Right hindlimb (tissue), 1 donor: ENCODE results near the gene HPX.

Source experiments
- DNase-seq: peaks from one replicate; pipeline ENCODE4 v3.0.0-alpha.2; 2018

The HPX gene

GRCh38 chr11:6458352-6459098, 17.7 kb upstream of the HPX start:
- DNase-seq, result no peak

DNA sequence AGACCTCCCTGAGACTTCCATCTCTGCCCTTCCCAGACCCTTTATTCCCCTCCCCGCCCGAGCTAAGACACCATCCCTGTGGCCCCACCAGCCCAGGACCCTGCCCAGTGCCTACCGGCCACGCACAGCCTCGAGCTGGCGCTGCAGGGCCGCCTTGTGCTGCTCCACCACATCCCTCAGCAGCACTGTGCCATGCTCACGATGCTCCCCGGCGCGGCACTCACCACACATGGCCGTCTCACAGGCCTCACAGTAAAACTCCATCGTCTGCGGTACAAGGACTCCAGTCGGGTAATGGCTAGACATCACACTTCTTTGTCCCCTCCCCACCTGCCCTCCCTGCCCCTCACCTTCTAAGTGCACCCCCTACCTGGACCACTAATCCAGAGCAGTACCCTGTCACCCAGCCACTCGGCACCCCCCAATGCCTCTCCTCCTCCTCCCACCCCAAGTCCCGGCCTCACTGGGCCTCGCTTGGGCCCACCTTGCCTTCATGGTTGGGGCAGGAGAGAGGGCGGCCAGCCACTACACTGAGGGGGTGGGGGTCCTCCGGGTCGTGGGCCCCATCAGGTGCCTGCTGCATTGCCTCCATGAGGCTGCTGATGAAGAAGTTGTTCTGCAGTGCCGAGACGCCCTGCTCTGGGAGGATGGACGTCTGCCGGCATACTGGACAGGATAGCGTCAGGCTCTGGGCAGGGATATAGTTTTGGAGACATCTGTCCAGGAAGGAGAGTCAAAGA, 17.0 kb upstream of the HPX start:
- DNase-seq, result no peak

- DNase-seq, result no peak
These were observed 15.7 kb upstream of the HPX start for GRCh38 chr11:6456361-6457073.

- DNase-seq, result no peak
These were observed 14.3 kb upstream of the HPX start for GRCh38 chr11:6455070-6455469.

DNA sequence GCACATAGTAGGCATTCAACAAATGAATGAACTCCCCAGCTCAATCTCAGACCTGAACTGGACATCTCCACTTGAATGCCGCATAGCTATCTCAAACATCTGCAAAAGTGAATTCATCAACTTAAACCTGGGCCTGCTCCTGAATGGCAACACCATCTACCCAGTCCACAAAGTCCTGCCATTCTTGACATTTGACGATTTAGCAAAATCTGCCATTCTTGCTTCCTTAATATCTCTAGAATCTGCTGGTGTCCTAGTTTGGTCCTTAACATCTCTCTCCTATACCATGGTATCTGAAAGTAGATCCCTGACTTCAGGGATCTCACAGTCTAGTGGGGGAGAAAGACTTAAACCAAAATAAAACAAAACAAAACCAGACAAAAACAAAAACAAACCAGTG, 12.4 kb upstream of the HPX start:
- DNase-seq, result no peak

- no peak for DNase-seq
These were observed 11.4 kb upstream of the HPX start for GRCh38 chr11:6452219-6452618.

- no peak for DNase-seq
These were observed 7.8 kb upstream of the HPX start for GRCh38 chr11:6448574-6448973.

DNA sequence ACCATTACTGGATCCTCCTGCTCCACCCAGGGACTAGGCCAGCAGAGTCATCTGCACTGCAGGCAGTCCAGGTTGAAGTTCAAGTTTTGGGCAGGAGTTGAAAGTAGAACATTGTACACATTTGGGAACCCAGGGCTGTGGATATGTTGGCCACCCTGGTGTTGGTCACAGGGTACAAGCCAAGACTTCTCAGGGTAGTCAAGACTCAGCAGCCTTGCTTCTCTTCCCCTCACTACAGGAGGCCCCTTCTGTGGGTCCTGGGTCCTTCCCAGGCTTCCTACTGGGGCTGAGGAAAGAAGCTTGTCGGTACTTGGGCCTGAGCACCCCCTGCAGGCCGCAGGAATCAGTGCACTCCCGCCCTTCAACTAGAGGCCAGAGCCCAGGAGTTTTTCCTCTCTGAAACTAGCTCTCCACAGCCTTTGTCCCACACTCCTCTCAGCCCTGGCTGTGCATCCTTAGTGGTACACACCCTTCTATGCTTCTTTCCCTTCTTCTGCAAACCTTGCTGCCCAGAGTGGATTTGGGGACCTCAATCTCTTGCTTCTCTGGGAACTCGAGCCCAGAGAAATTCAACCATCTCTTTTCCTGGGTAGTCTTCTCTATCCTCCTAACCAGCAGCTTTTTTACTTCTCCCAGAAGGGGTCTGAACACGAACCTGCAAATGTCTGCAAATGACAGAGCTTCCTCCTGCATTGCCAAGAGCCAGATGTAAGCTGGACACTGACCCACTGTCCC, 2.6 kb upstream of the HPX start:
- peak; percentile 45 for DNase-seq

DNA sequence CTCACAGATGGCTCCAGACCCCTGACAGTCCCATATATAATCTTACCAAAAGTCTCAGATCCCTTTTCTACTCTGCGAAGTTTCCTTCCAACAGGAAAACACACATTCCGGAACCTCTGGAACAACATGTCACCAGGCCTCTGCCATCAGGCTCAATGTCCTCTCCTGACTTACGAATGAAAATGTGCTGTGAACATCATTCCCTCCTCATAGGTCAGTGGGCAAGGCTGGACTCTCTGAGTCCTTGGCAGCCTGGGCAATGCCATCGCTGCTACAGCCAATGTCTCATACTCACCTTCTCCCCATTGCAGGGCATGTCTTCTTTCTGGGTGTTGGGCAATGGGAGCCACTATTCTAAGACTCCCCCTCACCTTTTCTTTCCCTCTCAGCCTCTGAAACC, 1.7 kb upstream of the HPX start:
- DNase-seq, result no peak

- DNase-seq, result peak; percentile 44
These were observed 1.7 kb downstream of the HPX start for GRCh38 chr11:6438979-6439571.

GRCh38 chr11:6437993-6438392, 2.8 kb downstream of the HPX start:
- DNase-seq, result no peak

- DNase-seq, result no peak
These were observed 3.4 kb downstream of the HPX start for GRCh38 chr11:6437423-6437822.

DNA sequence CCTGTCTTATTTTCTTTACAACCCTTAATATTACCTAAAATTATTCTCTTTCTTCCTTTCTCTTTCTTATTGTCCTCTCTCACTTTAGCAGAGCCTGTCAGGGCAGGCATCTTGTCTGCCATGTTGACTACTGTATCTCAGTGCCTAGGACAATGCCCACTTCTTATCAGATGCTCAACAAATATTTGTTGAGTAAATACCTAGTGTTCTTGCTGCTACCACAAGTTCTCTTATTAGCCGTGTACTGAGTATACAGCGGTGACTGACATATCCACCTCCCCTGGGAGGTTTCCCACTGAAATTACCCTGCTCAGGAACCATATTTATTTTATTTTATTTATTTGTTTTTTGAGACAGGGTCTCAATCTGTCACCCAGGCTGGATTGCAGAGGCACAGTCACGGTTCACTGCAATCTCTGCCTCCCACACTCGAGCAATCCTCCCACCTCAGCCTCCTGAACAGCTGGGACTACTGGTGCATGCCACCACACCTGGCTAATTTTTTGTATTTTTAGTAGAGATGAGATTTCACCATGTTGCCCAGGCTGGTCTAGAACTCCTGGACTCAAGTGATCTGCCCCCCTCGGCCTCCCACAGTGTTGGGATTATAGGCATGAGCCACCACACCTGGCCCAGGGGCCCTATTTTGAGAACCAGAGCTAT, 6.7 kb downstream of the HPX start:
- no peak for DNase-seq

DNA sequence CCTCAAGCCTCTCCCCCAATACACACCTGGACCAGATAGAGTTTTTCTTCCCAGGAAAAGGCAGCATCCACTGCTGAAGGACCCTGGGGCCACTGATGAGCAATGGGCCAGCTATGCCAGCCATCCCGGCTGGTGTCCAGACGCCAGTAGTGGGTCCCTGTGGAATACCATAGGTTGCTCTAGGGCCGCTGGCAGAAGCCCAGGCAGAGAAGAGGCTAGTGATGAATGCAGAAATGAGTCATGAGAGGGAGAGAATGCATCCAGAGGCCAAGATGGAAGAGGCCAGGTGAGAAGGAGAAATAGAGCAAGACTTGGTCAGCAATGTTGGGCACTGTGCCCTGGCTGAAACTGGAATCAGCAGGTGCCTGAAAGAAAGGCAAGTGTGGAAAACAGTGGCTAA, 8.9 kb downstream of the HPX start:
- DNase-seq, result no peak

DNA sequence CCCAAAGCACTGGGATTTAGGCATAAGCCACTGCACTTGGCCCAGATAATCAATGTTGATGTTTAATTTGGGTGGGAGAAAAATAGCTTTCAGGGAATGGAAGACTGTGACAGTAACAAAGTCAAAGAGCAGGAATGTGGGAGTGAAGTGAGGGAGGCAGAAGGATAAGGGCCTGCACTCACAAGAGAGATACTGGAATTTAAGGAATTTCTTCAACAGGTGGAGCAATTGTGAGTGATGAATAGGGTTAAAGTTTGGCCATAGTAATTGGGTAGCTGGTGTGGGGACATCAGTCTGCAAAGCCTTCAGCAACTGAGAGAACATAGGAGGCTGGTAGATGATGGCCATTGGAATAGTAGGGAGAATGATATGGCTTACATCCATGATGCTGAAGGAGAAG, 13.3 kb downstream of the HPX start:
- no peak for DNase-seq

GRCh38 chr11:6420677-6421076, 20.1 kb downstream of the HPX start:
- DNase-seq, result no peak

DNA sequence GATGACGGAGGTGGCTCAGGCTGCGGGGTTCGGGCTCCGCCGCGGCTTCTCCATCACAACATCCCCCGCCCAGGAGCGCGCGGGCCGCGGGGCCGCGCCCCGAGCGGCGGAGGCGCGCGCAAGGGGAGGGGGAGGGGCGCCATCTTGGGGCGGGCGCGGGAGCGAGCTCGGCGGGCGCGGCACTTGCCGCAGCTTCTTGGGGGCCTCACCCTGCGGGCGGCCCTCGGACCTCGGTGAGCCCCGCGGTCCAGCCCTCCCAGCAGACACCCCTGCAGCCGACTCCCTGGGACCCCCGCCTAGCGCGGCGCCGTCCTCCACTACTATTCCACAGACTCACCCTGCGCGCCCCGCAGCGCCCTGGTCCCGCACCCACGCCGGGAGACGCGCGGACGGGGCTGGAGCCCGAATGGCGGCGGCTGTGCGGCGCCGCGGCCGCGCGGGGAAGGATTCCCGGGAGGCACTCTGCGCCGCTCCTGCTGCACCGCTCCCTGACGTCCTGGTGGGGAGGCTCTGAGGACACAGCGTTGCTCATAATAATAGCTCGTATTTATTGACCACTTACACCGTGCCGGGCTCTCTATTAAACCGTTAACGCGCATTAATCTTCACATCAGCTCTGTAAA, 21.7 kb downstream of the HPX start, which contains the start of gene APBB1:
TSS of gene APBB1 (minus strand) at position 86 of the 623 bp plus-strand sequence. CDS start 7,747 bp downstream, outside the sequence.
- DNase-seq, result peak; percentile 84

DNA sequence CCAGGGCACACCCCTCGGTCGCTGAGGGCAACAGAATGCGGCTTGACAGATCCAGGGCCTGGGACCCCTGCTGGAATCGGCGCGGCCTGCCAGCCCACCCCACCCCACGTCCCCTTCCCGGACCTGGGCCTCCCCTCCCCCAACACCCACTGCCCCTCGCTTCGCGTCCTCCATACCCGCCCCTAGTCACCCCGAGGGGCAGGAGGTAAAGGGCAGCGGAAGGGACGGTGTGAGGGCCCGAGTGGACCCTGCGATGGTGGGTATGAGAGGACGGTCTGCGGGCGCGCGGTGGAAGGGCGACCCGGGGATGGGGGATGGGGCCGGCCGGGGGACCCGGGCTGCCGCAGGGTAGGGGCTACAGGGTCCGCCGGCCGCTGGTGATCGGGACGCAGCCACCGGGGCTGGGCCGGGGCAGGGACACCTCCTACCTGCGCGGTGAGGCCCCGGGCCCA, 22.2 kb downstream of the HPX start:
- peak; percentile 60 for DNase-seq

GRCh38 chr11:6417907-6418556, 22.8 kb downstream of the HPX start:
- no peak for DNase-seq

DNA sequence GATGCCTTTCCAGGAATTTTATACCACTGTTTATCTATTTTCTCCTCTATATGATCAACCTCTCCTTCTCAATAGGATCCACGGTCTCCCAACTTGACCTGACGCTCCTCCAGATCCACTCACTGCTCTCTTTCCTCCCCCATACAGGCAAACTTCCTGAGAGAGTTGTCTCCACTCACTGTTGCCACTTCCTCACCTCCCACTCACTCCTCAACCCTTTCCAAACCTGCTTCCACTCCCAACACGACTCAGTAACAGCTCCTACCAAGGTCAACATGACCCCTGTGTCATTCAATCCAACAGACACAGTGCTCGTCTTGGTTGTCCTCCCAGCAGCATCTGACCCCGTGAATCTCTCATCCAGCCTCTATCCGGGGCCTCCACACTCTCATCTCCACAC, 25.0 kb downstream of the HPX start:
- no peak for DNase-seq

DNA sequence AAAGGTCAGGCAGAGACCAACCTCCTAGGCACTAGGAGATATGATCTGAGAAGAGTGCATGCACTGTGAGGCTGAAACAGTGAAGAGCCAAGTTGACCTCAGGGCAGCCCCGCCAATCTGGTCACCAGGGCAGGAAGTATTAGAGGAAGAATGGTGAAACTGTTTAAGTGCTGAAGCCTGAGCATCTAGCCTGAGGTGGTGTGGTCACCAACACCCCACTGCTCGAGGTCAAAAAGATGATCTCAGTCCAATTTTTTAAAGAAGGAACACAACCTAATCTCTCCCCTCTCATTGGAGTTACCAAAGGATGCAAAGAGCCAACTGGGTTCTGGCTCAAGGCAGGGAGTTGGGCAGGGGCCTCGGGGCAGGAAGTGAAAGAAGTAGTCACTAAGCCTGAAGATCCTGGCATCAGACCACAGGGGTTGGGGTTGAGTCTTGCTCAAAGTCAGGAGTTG, 25.9 kb downstream of the HPX start:
- DNase-seq, result no peak
